ENCODE data around the gene MANF. TPM values are rescaled to one million over a fixed set of nuclear protein-coding genes. Genes with fewer than 3 reads are reported as not detected.

The MANF gene
- total and polyA plus RNA-seq, 2 of the 13 experiments (the other 11 are each of a cell fraction or from before 2014, with no cell fraction given) = 55.4 to 269 TPM

DNA sequence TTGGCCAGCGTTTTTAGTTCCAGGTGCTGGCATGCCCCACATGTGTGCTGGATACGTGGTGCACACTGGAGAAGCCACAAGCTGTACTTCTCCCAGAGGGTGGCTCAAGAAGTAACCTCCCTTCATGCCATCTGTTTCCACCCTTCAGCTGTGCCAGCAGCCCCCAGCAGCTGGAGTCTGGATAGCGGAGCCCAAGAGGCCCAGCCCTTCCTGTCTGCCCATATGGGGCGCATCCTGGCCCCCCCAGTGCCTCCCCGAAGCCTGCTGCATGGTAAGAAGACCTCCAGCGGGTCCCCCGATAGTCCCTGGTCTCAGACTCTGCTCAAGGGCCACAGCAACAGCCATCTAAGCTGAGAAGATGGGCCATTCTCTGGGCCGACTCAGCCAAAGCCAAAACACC lies 5.8 kb upstream of the MANF start:
- Histone ChIP-seq H3K4me2 (ENCODE audit: low read depth, low read length) (no peak overlapping the region), H3K27me3 (ENCODE audit: control insufficient read depth in 1 of 2, insufficient read depth in 2 of 2, low read length in 2 of 2) (peaks cover 4 to 54% of the 10 kb centered on the region in 2 experiments; a peak in 3 of 5 replicates), H3K4me1 (ENCODE audit: insufficient read depth, low read length) (peaks cover 19% of the 10 kb centered on the region), H3K79me2 (ENCODE audit: insufficient read depth, low read length) (peaks cover 8% of the 10 kb centered on the region), H3K9ac (ENCODE audit: insufficient read depth, low read depth, low read length) (no peak overlapping the region), H3K9me3 (ENCODE audit: low read length) (no peaks in the 10 kb centered on the region), H3K27ac (ENCODE audit: extremely low read length, insufficient read depth, low read length) (no peak overlapping the region), H3K4me3 (replicated peaks in 1 of 3; ENCODE audit: insufficient read depth in 1 of 3, low read depth in 2 of 3, low read length in 3 of 3) (no peak overlapping the region), H4K20me1 (ENCODE audit: insufficient read depth, low read length) (no peaks in the 10 kb centered on the region), H3K36me3 (replicated peaks in 1 of 2; ENCODE audit: control insufficient read depth in 1 of 2, insufficient read depth in 2 of 2, low read length in 2 of 2) (no peaks in the 10 kb centered on the region), H2AFZ (ENCODE audit: low read length) (no peak overlapping the region)
- intact Hi-C loops (cut with micrococcal nuclease; ENCODE audit: unreplicated experiment) = no loop called here
- ChIA-PET CTCF (ENCODE audit: low intra/inter-chr PET ratio, low total read pairs) (no interaction called here), POLR2A (no interaction called here)
- in situ Hi-C loops (cut with HindIII; ENCODE audit: extremely low pct_ligation_motif_present, low pct_unique_long_range_greater_than_20kb) = loop anchor here (10.0 kb wide), 1 partner anchor 274 kb away; no protein-coding TSS in a partner anchor
- ATAC-seq (no peak), FAIRE-seq (no peak), DNase-seq (ENCODE audit: low spot score) (no peak)
- no TSS peak for BruUV-seq (replicated peaks)
- WGBS (ENCODE audit: low lambda C conversion rate) = 6% methylated on average over 2 of the region's 8 CpGs
- TF ChIP-seq, protein P1, sequence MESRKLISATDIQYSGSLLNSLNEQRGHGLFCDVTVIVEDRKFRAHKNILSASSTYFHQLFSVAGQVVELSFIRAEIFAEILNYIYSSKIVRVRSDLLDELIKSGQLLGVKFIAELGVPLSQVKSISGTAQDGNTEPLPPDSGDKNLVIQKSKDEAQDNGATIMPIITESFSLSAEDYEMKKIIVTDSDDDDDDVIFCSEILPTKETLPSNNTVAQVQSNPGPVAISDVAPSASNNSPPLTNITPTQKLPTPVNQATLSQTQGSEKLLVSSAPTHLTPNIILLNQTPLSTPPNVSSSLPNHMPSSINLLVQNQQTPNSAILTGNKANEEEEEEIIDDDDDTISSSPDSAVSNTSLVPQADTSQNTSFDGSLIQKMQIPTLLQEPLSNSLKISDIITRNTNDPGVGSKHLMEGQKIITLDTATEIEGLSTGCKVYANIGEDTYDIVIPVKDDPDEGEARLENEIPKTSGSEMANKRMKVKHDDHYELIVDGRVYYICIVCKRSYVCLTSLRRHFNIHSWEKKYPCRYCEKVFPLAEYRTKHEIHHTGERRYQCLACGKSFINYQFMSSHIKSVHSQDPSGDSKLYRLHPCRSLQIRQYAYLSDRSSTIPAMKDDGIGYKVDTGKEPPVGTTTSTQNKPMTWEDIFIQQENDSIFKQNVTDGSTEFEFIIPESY (CRISPR knock-in tag; IDR thresholded peaks at IDR 0.05) = no peak
- TF ChIP-seq ZNF768 (CRISPR knock-in tag; IDR thresholded peaks at IDR 0.05) (no peak), BRD4 (CRISPR knock-in tag; IDR thresholded peaks at IDR 0.05) (no peak), JDP2 (CRISPR knock-in tag; IDR thresholded peaks at IDR 0.05; ENCODE audit: borderline replicate concordance) (no peak), ZNF615 (CRISPR knock-in tag; IDR thresholded peaks at IDR 0.05; ENCODE audit: borderline replicate concordance) (no peak), ZNF75D (CRISPR knock-in tag; IDR thresholded peaks at IDR 0.05; ENCODE audit: borderline replicate concordance) (no peak), ZNF292 (CRISPR knock-in tag; IDR thresholded peaks at IDR 0.05; ENCODE audit: borderline replicate concordance, low read depth) (no peak), HMG20B (CRISPR knock-in tag; conservative IDR thresholded peaks at IDR 0.05) (no peak), ARNT (IDR thresholded peaks at IDR 0.05) (no peak), NR3C1 (CRISPR knock-in tag; IDR thresholded peaks at IDR 0.05) (no peak)
- TF ChIP-seq, protein P2, sequence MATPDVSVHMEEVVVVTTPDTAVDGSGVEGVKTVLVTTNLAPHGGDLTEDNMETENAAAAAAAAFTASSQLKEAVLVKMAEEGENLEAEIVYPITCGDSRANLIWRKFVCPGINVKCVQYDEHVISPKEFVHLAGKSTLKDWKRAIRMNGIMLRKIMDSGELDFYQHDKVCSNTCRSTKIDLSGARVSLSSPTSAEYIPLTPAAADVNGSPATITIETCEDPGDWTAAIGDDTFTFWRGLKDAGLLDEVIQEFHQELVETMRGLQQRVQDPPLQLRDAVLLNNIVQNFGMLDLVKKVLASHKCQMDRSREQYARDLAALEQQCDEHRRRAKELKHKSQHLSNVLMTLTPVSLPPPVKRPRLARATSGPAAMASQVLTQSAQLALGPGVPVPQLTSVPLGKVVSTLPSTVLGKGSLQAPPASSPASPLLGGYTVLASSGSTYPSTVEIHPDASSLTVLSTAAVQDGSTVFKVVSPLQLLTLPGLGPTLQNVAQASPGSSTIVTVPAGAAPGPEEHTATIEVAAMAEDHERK (CRISPR knock-in tag; IDR thresholded peaks at IDR 0.05; ENCODE audit: low read depth) = no peak
- TF ChIP-seq, protein P3, sequence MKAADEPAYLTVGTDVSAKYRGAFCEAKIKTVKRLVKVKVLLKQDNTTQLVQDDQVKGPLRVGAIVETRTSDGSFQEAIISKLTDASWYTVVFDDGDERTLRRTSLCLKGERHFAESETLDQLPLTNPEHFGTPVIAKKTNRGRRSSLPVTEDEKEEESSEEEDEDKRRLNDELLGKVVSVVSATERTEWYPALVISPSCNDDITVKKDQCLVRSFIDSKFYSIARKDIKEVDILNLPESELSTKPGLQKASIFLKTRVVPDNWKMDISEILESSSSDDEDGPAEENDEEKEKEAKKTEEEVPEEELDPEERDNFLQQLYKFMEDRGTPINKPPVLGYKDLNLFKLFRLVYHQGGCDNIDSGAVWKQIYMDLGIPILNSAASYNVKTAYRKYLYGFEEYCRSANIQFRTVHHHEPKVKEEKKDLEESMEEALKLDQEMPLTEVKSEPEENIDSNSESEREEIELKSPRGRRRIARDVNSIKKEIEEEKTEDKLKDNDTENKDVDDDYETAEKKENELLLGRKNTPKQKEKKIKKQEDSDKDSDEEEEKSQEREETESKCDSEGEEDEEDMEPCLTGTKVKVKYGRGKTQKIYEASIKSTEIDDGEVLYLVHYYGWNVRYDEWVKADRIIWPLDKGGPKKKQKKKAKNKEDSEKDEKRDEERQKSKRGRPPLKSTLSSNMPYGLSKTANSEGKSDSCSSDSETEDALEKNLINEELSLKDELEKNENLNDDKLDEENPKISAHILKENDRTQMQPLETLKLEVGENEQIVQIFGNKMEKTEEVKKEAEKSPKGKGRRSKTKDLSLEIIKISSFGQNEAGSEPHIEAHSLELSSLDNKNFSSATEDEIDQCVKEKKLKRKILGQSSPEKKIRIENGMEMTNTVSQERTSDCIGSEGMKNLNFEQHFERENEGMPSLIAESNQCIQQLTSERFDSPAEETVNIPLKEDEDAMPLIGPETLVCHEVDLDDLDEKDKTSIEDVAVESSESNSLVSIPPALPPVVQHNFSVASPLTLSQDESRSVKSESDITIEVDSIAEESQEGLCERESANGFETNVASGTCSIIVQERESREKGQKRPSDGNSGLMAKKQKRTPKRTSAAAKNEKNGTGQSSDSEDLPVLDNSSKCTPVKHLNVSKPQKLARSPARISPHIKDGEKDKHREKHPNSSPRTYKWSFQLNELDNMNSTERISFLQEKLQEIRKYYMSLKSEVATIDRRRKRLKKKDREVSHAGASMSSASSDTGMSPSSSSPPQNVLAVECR (CRISPR knock-in tag; IDR thresholded peaks at IDR 0.05; ENCODE audit: borderline replicate concordance) = no peak

All from HepG2 (cell line).